NCI-H128 (cell line): ENCODE results near the gene SDHA.
"Not testable (repeated sequence)": the region's sequence is repeated elsewhere in the genome, so short reads cannot be mapped to it uniquely, and the experiment has no call there.

Experiments
- DNase-seq: peaks from one replicate; lab custom pipeline; 2025; ENCODE audit not compliant: unreplicated experiment; lab: John Stamatoyannopoulos, UW

Gene SDHA

GRCh38 chr5:196350-196749, 21.8 kb upstream of the SDHA start:
- no peak for DNase-seq

GRCh38 chr5:197031-197430, 21.1 kb upstream of the SDHA start:
- not testable (repeated sequence) for DNase-seq

- no peak for DNase-seq
These were observed 20.1 kb upstream of the SDHA start for GRCh38 chr5:197892-198489.

GRCh38 chr5:198516-199196, 19.5 kb upstream of the SDHA start:
- no peak for DNase-seq

GRCh38 chr5:199197-199949, 18.7 kb upstream of the SDHA start:
- no peak for DNase-seq

- DNase-seq = no peak
These were observed 18.0 kb upstream of the SDHA start for GRCh38 chr5:199950-200645.

GRCh38 chr5:200985-201384, 17.1 kb upstream of the SDHA start:
- DNase-seq = no peak

- no peak for DNase-seq
These were observed 16.4 kb upstream of the SDHA start for GRCh38 chr5:201672-202071.

GRCh38 chr5:203246-203930, 14.7 kb upstream of the SDHA start:
- no peak for DNase-seq

GRCh38 chr5:204001-204400, 14.1 kb upstream of the SDHA start:
- DNase-seq = no peak

- DNase-seq = no peak
These were observed 13.7 kb upstream of the SDHA start for GRCh38 chr5:204462-204861.

GRCh38 chr5:204966-205670, 13.0 kb upstream of the SDHA start:
- DNase-seq = no peak

GRCh38 chr5:206406-206805, 11.7 kb upstream of the SDHA start:
- no peak for DNase-seq

- DNase-seq = no peak
These were observed 11.1 kb upstream of the SDHA start for GRCh38 chr5:206927-207536.

GRCh38 chr5:207599-207998, 10.5 kb upstream of the SDHA start:
- no peak for DNase-seq

- DNase-seq = no peak
These were observed 9.5 kb upstream of the SDHA start for GRCh38 chr5:208449-209114.

- no peak for DNase-seq
These were observed 4.2 kb upstream of the SDHA start for GRCh38 chr5:213803-214395.

GRCh38 chr5:215256-215655, 2.9 kb upstream of the SDHA start:
- not testable (repeated sequence) for DNase-seq

- DNase-seq = not testable (repeated sequence)
These were observed 2.0 kb upstream of the SDHA start for GRCh38 chr5:216076-216475.
